ENCODE results near the gene KCNQ1.

- TF ChIP-seq, protein P1, sequence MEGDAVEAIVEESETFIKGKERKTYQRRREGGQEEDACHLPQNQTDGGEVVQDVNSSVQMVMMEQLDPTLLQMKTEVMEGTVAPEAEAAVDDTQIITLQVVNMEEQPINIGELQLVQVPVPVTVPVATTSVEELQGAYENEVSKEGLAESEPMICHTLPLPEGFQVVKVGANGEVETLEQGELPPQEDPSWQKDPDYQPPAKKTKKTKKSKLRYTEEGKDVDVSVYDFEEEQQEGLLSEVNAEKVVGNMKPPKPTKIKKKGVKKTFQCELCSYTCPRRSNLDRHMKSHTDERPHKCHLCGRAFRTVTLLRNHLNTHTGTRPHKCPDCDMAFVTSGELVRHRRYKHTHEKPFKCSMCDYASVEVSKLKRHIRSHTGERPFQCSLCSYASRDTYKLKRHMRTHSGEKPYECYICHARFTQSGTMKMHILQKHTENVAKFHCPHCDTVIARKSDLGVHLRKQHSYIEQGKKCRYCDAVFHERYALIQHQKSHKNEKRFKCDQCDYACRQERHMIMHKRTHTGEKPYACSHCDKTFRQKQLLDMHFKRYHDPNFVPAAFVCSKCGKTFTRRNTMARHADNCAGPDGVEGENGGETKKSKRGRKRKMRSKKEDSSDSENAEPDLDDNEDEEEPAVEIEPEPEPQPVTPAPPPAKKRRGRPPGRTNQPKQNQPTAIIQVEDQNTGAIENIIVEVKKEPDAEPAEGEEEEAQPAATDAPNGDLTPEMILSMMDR (CRISPR knock-in tag; IDR thresholded peaks at IDR 0.05), result no peak
- TF ChIP-seq TEAD2 (CRISPR knock-in tag; IDR thresholded peaks at IDR 0.05) (no peak), FOXP1 (IDR thresholded peaks at IDR 0.05) (no peak), FOXP1 (CRISPR knock-in tag; IDR thresholded peaks at IDR 0.05) (no peak), ZNF772 (CRISPR knock-in tag; IDR thresholded peaks at IDR 0.05) (no peak), ZNF121 (CRISPR knock-in tag; IDR thresholded peaks at IDR 0.05) (no peak), JUND (CRISPR knock-in tag; IDR thresholded peaks at IDR 0.05) (no peak), ZNF672 (CRISPR knock-in tag; IDR thresholded peaks at IDR 0.05) (no peak), ZBTB44 (CRISPR knock-in tag; IDR thresholded peaks at IDR 0.05) (no peak), HDAC2 (CRISPR knock-in tag; IDR thresholded peaks at IDR 0.05) (no peak)
- TF ChIP-seq, protein P2, sequence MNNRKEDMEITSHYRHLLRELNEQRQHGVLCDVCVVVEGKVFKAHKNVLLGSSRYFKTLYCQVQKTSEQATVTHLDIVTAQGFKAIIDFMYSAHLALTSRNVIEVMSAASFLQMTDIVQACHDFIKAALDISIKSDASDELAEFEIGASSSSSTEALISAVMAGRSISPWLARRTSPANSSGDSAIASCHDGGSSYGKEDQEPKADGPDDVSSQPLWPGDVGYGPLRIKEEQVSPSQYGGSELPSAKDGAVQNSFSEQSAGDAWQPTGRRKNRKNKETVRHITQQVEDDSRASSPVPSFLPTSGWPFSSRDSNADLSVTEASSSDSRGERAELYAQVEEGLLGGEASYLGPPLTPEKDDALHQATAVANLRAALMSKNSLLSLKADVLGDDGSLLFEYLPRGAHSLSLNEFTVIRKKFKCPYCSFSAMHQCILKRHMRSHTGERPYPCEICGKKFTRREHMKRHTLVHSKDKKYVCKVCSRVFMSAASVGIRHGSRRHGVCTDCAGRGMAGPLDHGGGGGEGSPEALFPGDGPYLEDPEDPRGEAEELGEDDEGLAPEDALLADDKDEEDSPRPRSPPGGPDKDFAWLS (CRISPR knock-in tag; IDR thresholded peaks at IDR 0.05; ENCODE audit: borderline replicate concordance), result no peak
- TF ChIP-seq, protein P3, sequence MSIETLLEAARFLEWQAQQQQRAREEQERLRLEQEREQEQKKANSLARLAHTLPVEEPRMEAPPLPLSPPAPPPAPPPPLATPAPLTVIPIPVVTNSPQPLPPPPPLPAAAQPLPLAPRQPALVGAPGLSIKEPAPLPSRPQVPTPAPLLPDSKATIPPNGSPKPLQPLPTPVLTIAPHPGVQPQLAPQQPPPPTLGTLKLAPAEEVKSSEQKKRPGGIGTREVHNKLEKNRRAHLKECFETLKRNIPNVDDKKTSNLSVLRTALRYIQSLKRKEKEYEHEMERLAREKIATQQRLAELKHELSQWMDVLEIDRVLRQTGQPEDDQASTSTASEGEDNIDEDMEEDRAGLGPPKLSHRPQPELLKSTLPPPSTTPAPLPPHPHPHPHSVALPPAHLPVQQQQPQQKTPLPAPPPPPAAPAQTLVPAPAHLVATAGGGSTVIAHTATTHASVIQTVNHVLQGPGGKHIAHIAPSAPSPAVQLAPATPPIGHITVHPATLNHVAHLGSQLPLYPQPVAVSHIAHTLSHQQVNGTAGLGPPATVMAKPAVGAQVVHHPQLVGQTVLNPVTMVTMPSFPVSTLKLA (IDR thresholded peaks at IDR 0.05), result no peak
- TF ChIP-seq, protein P4, sequence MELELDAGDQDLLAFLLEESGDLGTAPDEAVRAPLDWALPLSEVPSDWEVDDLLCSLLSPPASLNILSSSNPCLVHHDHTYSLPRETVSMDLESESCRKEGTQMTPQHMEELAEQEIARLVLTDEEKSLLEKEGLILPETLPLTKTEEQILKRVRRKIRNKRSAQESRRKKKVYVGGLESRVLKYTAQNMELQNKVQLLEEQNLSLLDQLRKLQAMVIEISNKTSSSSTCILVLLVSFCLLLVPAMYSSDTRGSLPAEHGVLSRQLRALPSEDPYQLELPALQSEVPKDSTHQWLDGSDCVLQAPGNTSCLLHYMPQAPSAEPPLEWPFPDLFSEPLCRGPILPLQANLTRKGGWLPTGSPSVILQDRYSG (CRISPR knock-in tag; IDR thresholded peaks at IDR 0.05), result no peak
- TF ChIP-seq, protein P5, sequence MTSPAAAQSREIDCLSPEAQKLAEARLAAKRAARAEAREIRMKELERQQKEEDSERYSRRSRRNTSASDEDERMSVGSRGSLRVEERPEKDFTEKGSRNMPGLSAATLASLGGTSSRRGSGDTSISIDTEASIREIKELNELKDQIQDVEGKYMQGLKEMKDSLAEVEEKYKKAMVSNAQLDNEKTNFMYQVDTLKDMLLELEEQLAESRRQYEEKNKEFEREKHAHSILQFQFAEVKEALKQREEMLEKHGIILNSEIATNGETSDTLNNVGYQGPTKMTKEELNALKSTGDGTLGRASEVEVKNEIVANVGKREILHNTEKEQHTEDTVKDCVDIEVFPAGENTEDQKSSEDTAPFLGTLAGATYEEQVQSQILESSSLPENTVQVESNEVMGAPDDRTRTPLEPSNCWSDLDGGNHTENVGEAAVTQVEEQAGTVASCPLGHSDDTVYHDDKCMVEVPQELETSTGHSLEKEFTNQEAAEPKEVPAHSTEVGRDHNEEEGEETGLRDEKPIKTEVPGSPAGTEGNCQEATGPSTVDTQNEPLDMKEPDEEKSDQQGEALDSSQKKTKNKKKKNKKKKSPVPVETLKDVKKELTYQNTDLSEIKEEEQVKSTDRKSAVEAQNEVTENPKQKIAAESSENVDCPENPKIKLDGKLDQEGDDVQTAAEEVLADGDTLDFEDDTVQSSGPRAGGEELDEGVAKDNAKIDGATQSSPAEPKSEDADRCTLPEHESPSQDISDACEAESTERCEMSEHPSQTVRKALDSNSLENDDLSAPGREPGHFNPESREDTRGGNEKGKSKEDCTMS (CRISPR knock-in tag; conservative IDR thresholded peaks at IDR 0.05), result no peak
- TF ChIP-seq, protein P6, sequence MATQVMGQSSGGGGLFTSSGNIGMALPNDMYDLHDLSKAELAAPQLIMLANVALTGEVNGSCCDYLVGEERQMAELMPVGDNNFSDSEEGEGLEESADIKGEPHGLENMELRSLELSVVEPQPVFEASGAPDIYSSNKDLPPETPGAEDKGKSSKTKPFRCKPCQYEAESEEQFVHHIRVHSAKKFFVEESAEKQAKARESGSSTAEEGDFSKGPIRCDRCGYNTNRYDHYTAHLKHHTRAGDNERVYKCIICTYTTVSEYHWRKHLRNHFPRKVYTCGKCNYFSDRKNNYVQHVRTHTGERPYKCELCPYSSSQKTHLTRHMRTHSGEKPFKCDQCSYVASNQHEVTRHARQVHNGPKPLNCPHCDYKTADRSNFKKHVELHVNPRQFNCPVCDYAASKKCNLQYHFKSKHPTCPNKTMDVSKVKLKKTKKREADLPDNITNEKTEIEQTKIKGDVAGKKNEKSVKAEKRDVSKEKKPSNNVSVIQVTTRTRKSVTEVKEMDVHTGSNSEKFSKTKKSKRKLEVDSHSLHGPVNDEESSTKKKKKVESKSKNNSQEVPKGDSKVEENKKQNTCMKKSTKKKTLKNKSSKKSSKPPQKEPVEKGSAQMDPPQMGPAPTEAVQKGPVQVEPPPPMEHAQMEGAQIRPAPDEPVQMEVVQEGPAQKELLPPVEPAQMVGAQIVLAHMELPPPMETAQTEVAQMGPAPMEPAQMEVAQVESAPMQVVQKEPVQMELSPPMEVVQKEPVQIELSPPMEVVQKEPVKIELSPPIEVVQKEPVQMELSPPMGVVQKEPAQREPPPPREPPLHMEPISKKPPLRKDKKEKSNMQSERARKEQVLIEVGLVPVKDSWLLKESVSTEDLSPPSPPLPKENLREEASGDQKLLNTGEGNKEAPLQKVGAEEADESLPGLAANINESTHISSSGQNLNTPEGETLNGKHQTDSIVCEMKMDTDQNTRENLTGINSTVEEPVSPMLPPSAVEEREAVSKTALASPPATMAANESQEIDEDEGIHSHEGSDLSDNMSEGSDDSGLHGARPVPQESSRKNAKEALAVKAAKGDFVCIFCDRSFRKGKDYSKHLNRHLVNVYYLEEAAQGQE (IDR thresholded peaks at IDR 0.05; ENCODE audit: borderline replicate concordance in 1 of 2, low read depth in 1 of 2, low read length in 2 of 2), result no peak
Measured at GRCh38 chr11:2447951-2448650, 3.3 kb downstream of the KCNQ1 start.

Data from HepG2 (cell line).